ENCODE measurements around the gene CBX3.

CBX3 gene

DNA sequence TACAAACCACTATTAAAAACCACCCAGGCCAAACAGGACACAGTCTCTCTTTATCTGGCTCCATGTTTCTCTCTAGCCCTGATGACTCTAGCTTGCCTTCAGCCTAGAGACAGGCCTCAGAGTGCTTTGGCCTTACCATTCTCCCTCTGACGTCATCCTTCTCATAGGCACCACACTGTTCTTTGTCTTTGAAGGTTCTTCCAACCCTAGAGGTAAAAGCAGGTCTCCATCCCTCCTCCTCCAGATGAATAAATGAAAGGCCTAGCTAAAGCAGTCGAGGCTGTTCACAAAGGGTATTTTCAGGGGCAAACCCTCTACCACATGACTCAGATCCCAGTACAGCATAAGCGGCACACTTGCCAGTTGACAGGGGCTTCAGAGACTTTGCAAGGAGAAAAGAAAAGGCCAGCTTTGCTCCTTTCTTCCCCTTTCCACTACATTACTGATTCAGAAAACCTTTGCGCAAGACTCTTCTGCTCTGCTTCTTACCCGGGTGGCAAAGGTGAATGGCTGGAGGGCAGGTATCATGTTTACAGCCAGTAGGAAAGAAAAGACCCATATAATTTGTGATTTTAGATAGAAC, 34.8 kb upstream of the CBX3 start:
- TF ChIP-seq, protein P1, sequence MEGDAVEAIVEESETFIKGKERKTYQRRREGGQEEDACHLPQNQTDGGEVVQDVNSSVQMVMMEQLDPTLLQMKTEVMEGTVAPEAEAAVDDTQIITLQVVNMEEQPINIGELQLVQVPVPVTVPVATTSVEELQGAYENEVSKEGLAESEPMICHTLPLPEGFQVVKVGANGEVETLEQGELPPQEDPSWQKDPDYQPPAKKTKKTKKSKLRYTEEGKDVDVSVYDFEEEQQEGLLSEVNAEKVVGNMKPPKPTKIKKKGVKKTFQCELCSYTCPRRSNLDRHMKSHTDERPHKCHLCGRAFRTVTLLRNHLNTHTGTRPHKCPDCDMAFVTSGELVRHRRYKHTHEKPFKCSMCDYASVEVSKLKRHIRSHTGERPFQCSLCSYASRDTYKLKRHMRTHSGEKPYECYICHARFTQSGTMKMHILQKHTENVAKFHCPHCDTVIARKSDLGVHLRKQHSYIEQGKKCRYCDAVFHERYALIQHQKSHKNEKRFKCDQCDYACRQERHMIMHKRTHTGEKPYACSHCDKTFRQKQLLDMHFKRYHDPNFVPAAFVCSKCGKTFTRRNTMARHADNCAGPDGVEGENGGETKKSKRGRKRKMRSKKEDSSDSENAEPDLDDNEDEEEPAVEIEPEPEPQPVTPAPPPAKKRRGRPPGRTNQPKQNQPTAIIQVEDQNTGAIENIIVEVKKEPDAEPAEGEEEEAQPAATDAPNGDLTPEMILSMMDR (IDR thresholded peaks at IDR 0.05; ENCODE audit: low read depth, low read length) = no peak
- H3K4me3 ChIP-seq (replicated peaks in 1 of 2; ENCODE audit: low read depth in 2 of 2, low read length in 2 of 2) = no peak overlapping the region
- DNase-seq (ENCODE audit: low read depth in 2 of 2) = no peak

DNA sequence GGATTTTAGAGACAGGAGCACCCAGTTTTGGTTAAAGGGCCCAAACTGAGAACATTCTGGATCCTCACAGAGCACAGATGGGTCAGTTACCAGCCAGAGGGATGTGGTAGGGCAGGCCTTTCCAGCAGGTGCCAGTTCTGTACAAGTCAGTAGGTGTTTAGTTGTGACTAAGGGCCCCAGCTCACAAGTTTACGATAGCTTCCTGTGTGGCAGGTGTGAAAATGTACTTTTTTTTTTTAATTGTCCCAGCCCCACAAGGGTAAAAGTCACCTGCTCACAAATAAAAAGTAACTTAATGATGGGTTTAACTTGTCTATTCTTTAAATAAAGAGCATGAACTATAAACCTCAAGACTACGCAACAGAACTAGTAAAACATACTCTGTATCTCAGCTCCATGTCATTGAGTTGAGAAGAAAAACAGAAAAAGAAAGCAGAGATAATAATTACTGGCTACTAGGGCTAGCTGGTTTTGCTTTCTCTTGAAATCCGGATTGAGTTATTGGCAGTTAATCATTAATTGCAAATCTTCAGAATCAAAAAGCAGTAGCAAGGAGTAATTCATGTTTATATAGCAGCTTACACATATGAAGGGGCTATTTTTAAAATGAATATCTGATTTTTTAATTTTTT, 34.1 kb upstream of the CBX3 start:
- no peak for DNase-seq (ENCODE audit: low read depth in 2 of 2)
- TF ChIP-seq, protein P1 (IDR thresholded peaks at IDR 0.05; ENCODE audit: low read depth, low read length) = no peak
- H3K4me3 ChIP-seq (replicated peaks in 1 of 2; ENCODE audit: low read depth in 2 of 2, low read length in 2 of 2) = no peak overlapping the region

DNA sequence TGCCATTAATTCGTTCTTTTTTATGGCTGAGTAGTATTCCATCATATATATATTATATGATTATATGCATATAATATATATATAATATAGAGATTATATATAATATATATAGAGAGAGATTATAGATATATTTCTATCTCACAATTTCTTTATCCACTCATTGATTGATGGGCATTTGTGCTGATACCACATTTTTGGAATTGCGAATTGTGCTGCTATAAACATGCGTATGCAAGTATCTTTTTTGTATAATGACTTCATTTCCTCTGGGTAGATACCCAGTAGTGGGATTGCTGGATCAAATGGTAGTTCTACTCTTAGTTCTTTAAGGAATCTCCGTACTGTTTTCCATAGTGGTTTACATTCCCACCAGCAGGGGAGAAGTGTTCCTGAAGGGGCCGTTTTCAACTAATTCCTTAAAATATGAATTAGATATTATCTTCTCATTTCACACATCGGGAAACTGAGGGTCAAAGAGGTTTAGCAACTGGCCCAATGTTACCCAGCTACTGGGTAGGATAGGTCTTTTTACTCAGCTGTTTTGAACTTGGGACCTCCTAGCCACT, 33.0 kb upstream of the CBX3 start:
- H3K4me3 ChIP-seq (replicated peaks in 1 of 2; ENCODE audit: low read depth in 2 of 2, low read length in 2 of 2) = no peak overlapping the region
- TF ChIP-seq, protein P1 (IDR thresholded peaks at IDR 0.05; ENCODE audit: low read depth, low read length) = no peak
- DNase-seq (ENCODE audit: low read depth in 2 of 2) = no peak

DNA sequence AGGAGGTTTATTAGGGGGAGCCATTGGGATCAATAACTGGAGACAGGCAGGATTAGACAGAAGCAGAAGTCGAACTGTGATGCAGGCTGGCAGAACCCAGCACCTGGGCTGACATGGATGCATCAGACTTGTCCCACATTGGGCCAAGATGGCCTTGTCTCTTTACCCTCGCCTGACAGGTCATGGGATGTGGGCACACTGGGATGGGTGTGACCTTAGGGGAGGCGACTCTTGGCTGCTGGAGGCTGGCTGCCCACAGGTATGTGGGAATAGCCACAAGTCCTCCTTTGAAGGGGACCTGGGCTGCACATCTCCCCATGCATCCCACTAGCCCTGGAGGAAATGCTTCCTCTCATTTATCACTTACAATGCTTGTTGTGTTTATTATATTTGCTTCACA, 32.3 kb upstream of the CBX3 start:
- TF ChIP-seq, protein P1 (IDR thresholded peaks at IDR 0.05; ENCODE audit: low read depth, low read length) = no peak
- H3K4me3 ChIP-seq (replicated peaks in 1 of 2; ENCODE audit: low read depth in 2 of 2, low read length in 2 of 2) = no peak overlapping the region
- DNase-seq (ENCODE audit: low read depth in 2 of 2) = no peak

DNA sequence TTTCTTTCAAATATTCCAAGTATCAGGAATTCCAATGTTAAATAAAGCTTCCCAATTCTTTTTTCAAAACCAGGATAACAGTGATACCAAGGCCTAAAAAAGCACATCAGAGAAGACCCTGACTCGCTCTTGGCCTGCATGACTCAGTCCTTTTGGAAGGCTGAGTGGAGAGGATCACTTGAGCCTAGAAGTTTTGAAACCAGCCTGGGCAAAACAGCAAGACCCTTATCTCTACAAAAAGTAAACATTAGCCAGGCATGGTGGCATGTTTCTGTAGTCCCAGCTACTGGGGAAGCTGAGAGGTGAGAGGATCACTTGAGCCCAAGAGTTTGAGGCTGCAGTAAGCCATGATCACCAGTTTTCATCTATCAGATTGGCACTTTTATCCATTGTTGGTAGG, 30.9 kb upstream of the CBX3 start:
- TF ChIP-seq, protein P1 (IDR thresholded peaks at IDR 0.05; ENCODE audit: low read depth, low read length) = no peak
- no peak for DNase-seq (ENCODE audit: low read depth in 2 of 2)
- H3K4me3 ChIP-seq (replicated peaks in 1 of 2; ENCODE audit: low read depth in 2 of 2, low read length in 2 of 2) = no peak overlapping the region

DNA sequence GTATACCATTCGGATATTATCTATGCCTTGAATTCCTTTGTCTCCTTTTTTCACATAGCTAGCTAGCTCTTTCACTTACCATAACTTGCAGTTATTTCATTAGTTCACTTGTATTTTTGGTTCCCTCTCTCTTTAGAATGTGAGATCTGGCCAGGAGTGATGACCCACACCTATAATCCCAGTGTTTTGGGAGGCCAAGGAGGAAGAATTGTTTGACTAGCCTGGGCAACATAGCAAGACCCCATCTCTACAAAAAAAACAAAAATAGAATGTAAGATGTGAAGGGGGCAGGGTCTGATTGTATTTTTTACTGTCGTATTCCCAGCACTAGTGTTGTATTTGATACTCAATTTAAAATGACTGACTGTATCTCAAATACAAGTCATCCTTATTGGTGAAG, 29.9 kb upstream of the CBX3 start:
- no peak for DNase-seq (ENCODE audit: low read depth in 2 of 2)
- TF ChIP-seq, protein P1 (IDR thresholded peaks at IDR 0.05; ENCODE audit: low read depth, low read length) = no peak
- H3K4me3 ChIP-seq (replicated peaks in 1 of 2; ENCODE audit: low read depth in 2 of 2, low read length in 2 of 2) = no peak overlapping the region
